ENCODE data around the gene CAMTA1. TPM values are rescaled to one million over a fixed set of nuclear protein-coding genes. Genes with fewer than 3 reads are reported as not detected.

CAMTA1 gene
- total RNA-seq, 6 experiments from 2014 or later: 78.1 to 96.6 (median 86.1) TPM

DNA sequence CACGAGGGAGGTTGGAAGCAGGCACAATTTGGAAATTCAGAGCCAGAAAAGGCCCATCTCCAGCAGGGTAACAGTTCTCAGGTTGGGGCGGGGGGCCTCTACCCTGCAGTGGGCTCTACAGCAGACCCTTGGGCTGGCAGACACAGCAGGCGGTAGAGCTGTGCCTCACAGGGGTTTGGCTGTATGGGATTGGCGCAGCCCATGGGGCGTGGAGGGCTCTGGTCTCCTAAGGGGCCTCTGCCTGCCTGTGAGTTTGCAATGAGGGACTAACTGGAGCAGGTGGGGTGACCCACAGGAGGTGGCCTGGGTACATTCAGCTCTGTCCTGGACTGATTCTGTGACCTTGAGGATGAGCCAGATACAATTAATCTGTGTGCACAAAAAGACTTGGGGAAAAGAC lies 124.1 kb downstream of the CAMTA1 start:
- H3K9me3 Mint-ChIP-seq: peaks cover 5% of the 10 kb centered on the region
- H3K4me3 Mint-ChIP-seq: no peak overlapping the region
- H3K27me3 Mint-ChIP-seq (ENCODE audit: insufficient read depth): peaks cover 17% of the 10 kb centered on the region
- H3K4me1 Mint-ChIP-seq (ENCODE audit: low read depth): no peaks in the 10 kb centered on the region
- no peak for DNase-seq
- peaks cover 7% of the 10 kb centered on the region for H3K36me3 Mint-ChIP-seq (ENCODE audit: low read depth)
- TF ChIP-seq, protein P1, sequence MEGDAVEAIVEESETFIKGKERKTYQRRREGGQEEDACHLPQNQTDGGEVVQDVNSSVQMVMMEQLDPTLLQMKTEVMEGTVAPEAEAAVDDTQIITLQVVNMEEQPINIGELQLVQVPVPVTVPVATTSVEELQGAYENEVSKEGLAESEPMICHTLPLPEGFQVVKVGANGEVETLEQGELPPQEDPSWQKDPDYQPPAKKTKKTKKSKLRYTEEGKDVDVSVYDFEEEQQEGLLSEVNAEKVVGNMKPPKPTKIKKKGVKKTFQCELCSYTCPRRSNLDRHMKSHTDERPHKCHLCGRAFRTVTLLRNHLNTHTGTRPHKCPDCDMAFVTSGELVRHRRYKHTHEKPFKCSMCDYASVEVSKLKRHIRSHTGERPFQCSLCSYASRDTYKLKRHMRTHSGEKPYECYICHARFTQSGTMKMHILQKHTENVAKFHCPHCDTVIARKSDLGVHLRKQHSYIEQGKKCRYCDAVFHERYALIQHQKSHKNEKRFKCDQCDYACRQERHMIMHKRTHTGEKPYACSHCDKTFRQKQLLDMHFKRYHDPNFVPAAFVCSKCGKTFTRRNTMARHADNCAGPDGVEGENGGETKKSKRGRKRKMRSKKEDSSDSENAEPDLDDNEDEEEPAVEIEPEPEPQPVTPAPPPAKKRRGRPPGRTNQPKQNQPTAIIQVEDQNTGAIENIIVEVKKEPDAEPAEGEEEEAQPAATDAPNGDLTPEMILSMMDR (IDR thresholded peaks at IDR 0.05): no peak
- no peak overlapping the region for H3K27ac Mint-ChIP-seq

DNA sequence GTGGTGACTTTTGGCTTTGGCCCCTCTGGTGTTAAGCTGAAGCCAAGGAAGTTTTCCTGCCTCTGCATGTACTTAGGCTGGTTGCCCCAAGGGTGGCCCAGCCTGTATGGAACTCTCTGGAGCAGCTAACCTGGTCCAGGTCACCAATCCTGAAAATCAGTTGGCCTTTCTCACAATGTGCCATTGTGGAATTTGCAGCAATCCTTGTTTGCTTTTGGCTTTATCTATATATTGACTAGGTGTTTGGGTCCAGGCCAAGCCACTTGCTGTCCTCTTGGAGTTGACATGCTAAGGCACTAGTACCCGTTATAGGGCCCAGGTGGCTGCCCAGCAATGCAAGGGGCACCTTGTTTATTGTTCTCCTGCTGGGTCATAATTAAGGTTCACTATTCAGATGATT lies 124.6 kb downstream of the CAMTA1 start:
- H3K36me3 Mint-ChIP-seq (ENCODE audit: low read depth): peaks cover 7% of the 10 kb centered on the region
- peaks cover 17% of the 10 kb centered on the region for H3K27me3 Mint-ChIP-seq (ENCODE audit: insufficient read depth)
- no peak for DNase-seq
- no peak overlapping the region for H3K4me3 Mint-ChIP-seq
- peaks cover 5% of the 10 kb centered on the region for H3K9me3 Mint-ChIP-seq
- H3K27ac Mint-ChIP-seq: no peak overlapping the region
- no peaks in the 10 kb centered on the region for H3K4me1 Mint-ChIP-seq (ENCODE audit: low read depth)
- TF ChIP-seq, protein P1 (IDR thresholded peaks at IDR 0.05): no peak

DNA sequence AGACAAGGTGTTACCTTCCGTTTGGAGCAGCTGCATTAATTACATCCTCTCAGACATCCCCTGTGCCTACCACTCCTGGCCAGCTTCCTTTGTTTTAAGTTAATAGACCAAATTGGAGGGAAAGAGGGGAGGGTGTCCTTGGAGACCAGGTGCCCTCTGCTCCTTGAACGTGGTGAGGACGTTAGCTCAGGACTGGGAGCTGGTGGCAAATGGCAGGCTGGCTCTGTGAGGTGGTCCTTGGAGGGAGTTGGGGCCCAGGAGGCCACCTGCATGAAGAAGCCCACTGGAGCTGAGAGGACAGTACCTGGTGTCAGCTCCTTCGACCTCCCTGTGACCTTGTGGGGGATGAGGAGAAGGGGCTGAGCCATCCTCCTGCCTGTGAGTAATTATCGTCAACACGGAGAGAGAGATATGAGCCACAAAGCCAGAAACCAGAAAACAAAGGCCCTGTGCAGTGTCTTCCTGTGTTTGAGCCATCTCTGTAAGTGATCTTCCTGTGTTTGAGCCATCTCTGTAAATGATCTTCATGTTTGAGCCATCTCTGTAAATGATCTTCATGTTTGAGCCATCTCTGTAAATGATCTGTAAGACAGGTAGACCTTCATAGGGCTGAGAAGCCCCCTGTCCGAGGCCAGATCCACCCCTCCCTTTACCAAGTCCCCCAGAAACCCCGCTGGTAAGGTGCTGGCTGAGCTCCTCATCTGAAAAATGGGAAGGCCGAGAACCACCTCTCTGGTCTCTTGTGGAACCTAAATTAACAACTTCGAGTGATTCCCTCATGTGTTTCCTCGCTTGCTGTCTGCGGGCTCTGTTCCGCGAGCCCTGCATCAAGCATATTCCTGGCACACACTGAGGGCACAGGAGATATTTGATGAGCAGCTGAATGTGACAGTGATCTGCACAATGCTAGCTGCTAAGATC lies 126.0 kb downstream of the CAMTA1 start:
- Mint-ChIP-seq H3K4me1 (ENCODE audit: low read depth) (no peaks in the 10 kb centered on the region), H3K27ac (no peak overlapping the region), H3K9me3 (peaks cover 5% of the 10 kb centered on the region), H3K36me3 (ENCODE audit: low read depth) (peaks cover 7% of the 10 kb centered on the region), H3K4me3 (no peak overlapping the region), H3K27me3 (ENCODE audit: insufficient read depth) (peaks cover 21% of the 10 kb centered on the region)
- no peak for DNase-seq
- TF ChIP-seq, protein P1 (IDR thresholded peaks at IDR 0.05): no peak

DNA sequence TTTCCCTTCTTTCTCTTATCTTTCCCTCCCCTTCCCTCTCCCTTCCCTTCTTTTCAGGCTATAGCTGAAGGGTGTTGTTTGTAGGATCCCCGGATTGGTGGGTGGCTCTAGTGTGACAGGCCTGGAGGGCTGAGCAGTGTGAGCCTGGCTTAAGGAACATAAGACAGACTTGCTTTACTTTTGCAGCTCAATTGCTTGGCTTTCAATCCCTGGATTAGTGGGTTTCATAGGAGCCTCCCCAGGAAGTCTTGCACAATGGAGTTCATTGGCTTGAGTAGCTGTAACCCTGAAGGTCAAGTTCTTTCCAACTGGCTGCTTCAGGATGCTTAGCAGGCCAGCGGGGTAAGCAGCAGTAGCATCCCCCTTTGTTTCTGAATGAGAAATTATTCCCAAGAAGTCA lies 126.7 kb downstream of the CAMTA1 start:
- Mint-ChIP-seq H3K9me3 (peaks cover 5% of the 10 kb centered on the region), H3K27me3 (ENCODE audit: insufficient read depth) (peaks cover 20% of the 10 kb centered on the region), H3K4me3 (no peak overlapping the region), H3K4me1 (ENCODE audit: low read depth) (no peaks in the 10 kb centered on the region), H3K27ac (no peak overlapping the region), H3K36me3 (ENCODE audit: low read depth) (peaks cover 7% of the 10 kb centered on the region)
- no peak for DNase-seq
- TF ChIP-seq, protein P1 (IDR thresholded peaks at IDR 0.05): no peak

DNA sequence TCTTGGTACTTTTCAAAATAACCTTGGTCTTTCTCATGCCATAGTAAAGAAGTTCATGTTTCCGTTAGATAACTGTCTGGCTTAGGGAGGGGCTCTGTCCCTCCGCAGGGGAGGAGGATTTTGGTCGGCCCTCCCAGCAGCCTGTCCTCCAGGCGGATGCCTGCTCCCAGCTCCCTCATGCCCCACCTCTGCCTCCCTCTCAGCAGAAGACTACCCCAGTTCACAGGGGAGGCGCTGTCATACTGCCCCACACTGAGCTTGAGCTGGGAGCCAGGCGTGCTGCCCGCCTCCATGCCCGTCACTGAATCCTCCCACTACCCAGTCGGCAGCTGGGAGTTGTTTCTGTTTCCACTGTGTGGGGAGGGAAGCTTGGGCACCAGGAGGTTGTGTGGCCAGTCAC lies 127.3 kb downstream of the CAMTA1 start:
- DNase-seq: no peak
- H3K4me3 Mint-ChIP-seq: no peak overlapping the region
- no peaks in the 10 kb centered on the region for H3K4me1 Mint-ChIP-seq (ENCODE audit: low read depth)
- H3K27me3 Mint-ChIP-seq (ENCODE audit: insufficient read depth): peaks cover 24% of the 10 kb centered on the region
- TF ChIP-seq, protein P1 (IDR thresholded peaks at IDR 0.05): no peak
- peaks cover 7% of the 10 kb centered on the region for H3K36me3 Mint-ChIP-seq (ENCODE audit: low read depth)
- H3K27ac Mint-ChIP-seq: no peak overlapping the region
- peaks cover 5% of the 10 kb centered on the region for H3K9me3 Mint-ChIP-seq
